Smooth muscle cell (in vitro differentiated cells): Measurements from ENCODE around the gene HOXA10. TPM values are rescaled to one million over a fixed set of nuclear protein-coding genes. Genes with fewer than 3 reads are reported as not detected.

Experiments
- DNase-seq: peaks from one replicate; lab custom pipeline; 2025; ENCODE audit not compliant: unreplicated experiment; lab: John Stamatoyannopoulos, UW
- H2AFZ ChIP-seq: fragments of 200-600 bp; sonication (generic); 2 replicates; pipeline ENCODE4 v1.6.0; 2016; ENCODE audit warnings: antibody characterized with exemption, low read depth, mild to moderate bottlenecking
- H3F3A ChIP-seq: fragments of 200-600 bp; sonication (generic); 2 replicates; pipeline ENCODE4 v1.6.0; 2017; ENCODE audit warnings: antibody characterized with exemption, low read depth
- H3K27ac ChIP-seq: fragments of 200-600 bp; sonication (generic); 2 replicates; pipeline ENCODE4 v1.5.1; 2016; ENCODE audit warnings: low read depth, mild to moderate bottlenecking
- H3K27me3 ChIP-seq: fragments of 200-600 bp; sonication (generic); 2 replicates; pipeline ENCODE4 v1.6.1; 2016; ENCODE audit warnings: low read depth, mild to moderate bottlenecking
- H3K36me3 ChIP-seq: fragments of 200-600 bp; sonication (generic); 2 replicates; pipeline ENCODE4 v1.5.1; 2016; ENCODE audit warnings: low read depth
- H3K4me1 ChIP-seq: fragments of 200-600 bp; sonication (generic); 2 replicates; pipeline ENCODE4 v1.5.1; 2016; ENCODE audit warnings: low read depth
- H3K4me2 ChIP-seq: fragments of 200-600 bp; sonication (generic); 2 replicates; pipeline ENCODE4 v1.6.0; 2016; ENCODE audit warnings: mild to moderate bottlenecking
- H3K4me3 ChIP-seq: fragments of 200-600 bp; sonication (generic); 2 replicates; pipeline ENCODE4 v1.5.1; 2016; ENCODE audit warnings: mild to moderate bottlenecking
- H3K79me2 ChIP-seq: fragments of 200-600 bp; sonication (generic); 2 replicates; pipeline ENCODE4 v1.6.0; 2016; ENCODE audit warnings: low read depth, mild to moderate bottlenecking
- H3K9ac ChIP-seq: fragments of 200-600 bp; sonication (generic); 2 replicates; pipeline ENCODE4 v1.6.0; 2016; ENCODE audit warnings: low read depth
- H3K9me3 ChIP-seq: fragments of 200-600 bp; sonication (generic); replicated peaks from 2 replicates; pipeline ENCODE4 v1.5.1; 2016; ENCODE audit warnings: low read depth
- H4K20me1 ChIP-seq: fragments of 200-600 bp; sonication (generic); 2 replicates; pipeline ENCODE4 v1.6.0; 2016; ENCODE audit warnings: low read depth
- WGBS: methylation state at CpG from one replicate; pipeline ENCODE4 v1.1.7; 2016; ENCODE audit warnings: low lambda C conversion rate; 5-methylcytosine and 5-hydroxymethylcytosine counted together
- polyA plus RNA-seq: library from polyadenylated mRNA; unstranded; fragments of >200 nt; fragmentation: Nextera tagmentation; extraction: Ambion mirVana; gene quantifications from 2 replicates; pipeline ENCODE4 v1.2.1, GENCODE V29; 2016
- total RNA-seq: library from RNA; depleted of rRNA; stranded (reverse); fragments of >200 nt; gene quantifications from 2 replicates; pipeline ENCODE4 v1.2.3, GENCODE V29; 2014
- TF ChIP-seq, protein P1 (sequence below): fragments of 200-600 bp; sonication (generic); IDR thresholded peaks from 2 replicates; pipeline ENCODE4 v1.5.1; 2017; ENCODE audit warnings: borderline replicate concordance, mild to moderate bottlenecking, antibody characterized with exemption; ENCODE audit not compliant: insufficient read depth, poor library complexity, severe bottlenecking

HOXA10 gene
- total and polyA plus RNA-seq, 2 experiments from 2014 or later: 37.6 to 53.6 TPM

DNA sequence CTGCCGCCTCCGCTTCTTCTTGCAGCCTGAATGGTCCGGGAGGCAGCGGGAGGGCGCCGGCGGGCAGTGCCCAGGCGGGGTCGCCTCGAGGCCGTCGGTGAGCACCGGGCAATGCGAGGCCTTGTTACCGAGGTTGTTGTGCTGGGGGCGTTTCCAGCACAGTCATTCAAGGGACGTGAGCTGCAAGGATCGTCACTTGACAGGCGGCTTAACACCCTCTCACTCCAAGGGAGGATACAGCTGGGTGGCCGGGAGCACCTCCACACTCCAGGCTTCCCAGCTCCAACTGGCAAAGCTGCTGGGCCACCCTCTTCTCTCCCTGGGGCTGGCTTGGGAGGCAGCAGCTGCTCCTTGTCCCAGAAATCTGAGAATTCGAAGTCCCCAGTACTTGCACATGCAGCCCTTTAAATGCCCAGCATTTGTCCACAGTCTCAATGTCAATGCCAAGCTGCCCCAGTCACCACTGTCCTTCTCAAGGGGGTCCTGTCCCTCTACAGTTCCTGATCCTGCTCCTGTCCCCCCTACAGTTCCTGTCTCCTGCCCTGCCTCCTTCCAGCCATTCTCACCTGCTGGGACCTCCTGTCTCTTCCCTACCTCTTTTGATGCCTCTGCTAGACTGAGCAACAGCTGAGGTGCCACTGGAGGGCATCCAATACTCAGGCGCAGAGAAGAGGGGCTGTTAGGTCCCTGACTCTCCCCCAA is 15.3 kb upstream of the HOXA10 start:
- Histone ChIP-seq H4K20me1 (no peaks in the 10 kb centered on the region), H3K4me2 (peak overlapping the region; percentile 89), H3K27me3 (no peaks in the 10 kb centered on the region), H3K4me3 (peak overlapping the region; percentile 60), H2AFZ (peak overlapping the region; percentile 81), H3K4me1 (peaks cover 5% of the 10 kb centered on the region), H3K79me2 (peaks cover 100% of the 10 kb centered on the region), H3K9me3 (no peaks in the 10 kb centered on the region), H3K27ac (peak overlapping the region; percentile 69), H3K36me3 (no peaks in the 10 kb centered on the region), H3K9ac (peak overlapping the region; percentile 63), H3F3A (peaks cover 9% of the 10 kb centered on the region)
- TF ChIP-seq, protein P1, sequence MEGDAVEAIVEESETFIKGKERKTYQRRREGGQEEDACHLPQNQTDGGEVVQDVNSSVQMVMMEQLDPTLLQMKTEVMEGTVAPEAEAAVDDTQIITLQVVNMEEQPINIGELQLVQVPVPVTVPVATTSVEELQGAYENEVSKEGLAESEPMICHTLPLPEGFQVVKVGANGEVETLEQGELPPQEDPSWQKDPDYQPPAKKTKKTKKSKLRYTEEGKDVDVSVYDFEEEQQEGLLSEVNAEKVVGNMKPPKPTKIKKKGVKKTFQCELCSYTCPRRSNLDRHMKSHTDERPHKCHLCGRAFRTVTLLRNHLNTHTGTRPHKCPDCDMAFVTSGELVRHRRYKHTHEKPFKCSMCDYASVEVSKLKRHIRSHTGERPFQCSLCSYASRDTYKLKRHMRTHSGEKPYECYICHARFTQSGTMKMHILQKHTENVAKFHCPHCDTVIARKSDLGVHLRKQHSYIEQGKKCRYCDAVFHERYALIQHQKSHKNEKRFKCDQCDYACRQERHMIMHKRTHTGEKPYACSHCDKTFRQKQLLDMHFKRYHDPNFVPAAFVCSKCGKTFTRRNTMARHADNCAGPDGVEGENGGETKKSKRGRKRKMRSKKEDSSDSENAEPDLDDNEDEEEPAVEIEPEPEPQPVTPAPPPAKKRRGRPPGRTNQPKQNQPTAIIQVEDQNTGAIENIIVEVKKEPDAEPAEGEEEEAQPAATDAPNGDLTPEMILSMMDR: no peak
- DNase-seq: no peak
- WGBS: 8% methylated on average over 21 of the region's 22 CpGs

DNA sequence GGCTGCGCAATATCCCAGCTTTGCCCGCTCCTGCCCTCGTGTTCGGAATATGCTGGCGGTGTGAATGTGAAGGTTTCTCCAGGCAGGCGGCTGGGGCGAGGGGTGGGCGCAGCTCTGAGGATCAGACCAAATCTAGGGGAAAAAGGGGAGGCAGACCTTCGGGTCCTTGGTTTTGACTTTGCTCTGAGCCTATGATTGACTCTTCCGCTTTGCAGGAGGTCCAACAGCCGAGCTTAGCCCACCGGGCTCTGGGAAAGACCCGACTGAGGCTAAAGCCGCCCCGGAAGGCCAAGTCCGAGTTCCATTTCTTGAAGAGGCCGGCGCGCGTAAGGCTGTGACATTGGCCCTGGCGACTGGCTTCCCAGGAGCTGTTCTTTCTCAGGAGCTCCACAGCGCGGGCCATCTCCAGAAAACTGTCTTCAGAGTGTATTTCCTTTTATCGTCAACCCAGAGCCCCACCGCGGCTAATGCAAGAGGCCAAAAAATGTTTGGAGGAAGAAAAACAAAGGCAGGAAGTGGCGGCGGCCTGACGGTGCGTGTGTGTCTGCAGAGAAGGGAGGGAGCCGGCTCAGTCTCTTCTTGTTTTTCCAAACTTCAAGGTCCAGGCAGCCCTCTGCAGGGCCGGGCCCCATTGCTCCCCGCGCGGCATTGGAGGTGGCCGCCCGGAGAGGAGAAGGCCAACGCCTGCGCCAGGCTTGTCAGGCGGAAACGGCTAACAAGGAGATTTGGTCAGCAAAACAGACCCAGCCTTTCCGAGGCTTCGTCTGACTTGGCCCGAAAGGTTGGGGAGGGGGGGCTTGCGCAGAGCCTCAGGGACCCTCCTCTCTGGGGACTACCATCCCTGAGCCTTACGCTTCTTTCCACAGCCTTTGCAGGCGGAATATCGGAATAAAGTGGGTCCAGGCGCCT is 14.5 kb upstream of the HOXA10 start:
- WGBS: 2% methylated on average over 49 of the region's 49 CpGs
- Histone ChIP-seq H3K36me3 (no peaks in the 10 kb centered on the region), H3K4me2 (peak overlapping the region; percentile 89), H3K79me2 (peaks cover 100% of the 10 kb centered on the region), H3K4me3 (peak overlapping the region; percentile 60), H3K9me3 (no peaks in the 10 kb centered on the region), H3F3A (peaks cover 9% of the 10 kb centered on the region), H2AFZ (peak overlapping the region; percentile 81), H3K4me1 (peaks cover 5% of the 10 kb centered on the region), H3K9ac (peak overlapping the region; percentile 63), H4K20me1 (no peaks in the 10 kb centered on the region), H3K27me3 (no peaks in the 10 kb centered on the region), H3K27ac (peak overlapping the region; percentile 69)
- no peak for DNase-seq
- TF ChIP-seq, protein P1: no peak

DNA sequence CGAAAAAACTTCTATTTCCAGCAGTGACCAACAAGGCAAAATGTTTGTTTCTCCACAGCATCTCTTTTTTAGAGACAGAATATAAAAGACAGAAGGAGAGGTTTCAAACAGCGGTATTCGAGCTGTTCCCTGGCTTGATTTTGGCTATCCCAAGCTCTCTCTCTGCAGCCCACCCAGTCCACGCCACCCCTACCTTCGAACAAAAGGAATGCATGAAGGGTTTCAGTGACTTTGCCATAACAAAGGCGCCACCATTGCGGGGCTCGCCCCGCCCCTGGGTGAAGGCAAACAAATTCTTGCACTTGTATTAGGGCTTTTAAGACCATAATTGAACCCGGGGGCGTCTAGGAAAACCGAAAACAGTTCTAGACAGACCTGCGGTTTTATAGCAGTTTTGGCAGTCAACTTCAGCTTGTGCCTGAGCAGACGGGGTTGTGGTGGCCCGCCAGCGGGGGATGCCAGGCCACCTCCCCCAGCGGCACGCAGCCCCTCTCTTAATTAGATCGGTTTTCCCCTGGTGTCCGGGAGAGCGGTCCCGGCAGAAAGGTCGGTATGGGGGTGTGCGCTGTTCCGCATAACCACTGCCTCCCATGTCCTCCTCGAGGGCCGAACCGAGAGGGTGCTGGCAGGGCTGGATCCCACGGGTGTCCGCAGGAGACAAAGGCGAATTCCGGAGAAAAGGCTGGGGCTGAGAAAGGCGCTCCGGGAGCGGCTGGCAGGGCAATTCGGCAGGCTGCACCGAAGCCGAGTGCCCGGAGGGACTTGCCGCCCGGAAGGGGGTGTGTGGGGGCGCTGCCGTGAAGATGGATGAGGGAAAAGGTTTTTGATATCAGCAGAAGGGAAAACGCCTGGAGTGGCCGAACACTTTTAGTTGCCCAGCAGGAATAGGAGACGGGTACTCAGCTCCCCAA is 13.6 kb upstream of the HOXA10 start:
- DNase-seq: no peak
- Histone ChIP-seq H3K9ac (peak overlapping the region; percentile 63), H3K4me2 (peak overlapping the region; percentile 89), H2AFZ (peak overlapping the region; percentile 81), H3K4me1 (peaks cover 9% of the 10 kb centered on the region), H3F3A (peaks cover 9% of the 10 kb centered on the region), H3K27ac (peak overlapping the region; percentile 69), H3K36me3 (no peaks in the 10 kb centered on the region), H4K20me1 (peaks cover 6% of the 10 kb centered on the region), H3K9me3 (no peaks in the 10 kb centered on the region), H3K4me3 (peak overlapping the region; percentile 60), H3K79me2 (peaks cover 100% of the 10 kb centered on the region), H3K27me3 (no peaks in the 10 kb centered on the region)
- 3% methylated on average over 46 of the region's 46 CpGs for WGBS
- TF ChIP-seq, protein P1: no peak
